ENCODE data around the gene RNF6.
"Not testable (repeated sequence)": the region's sequence is repeated elsewhere in the genome, so short reads cannot be mapped to it uniquely, and the experiment has no call there.

The RNF6 gene

DNA sequence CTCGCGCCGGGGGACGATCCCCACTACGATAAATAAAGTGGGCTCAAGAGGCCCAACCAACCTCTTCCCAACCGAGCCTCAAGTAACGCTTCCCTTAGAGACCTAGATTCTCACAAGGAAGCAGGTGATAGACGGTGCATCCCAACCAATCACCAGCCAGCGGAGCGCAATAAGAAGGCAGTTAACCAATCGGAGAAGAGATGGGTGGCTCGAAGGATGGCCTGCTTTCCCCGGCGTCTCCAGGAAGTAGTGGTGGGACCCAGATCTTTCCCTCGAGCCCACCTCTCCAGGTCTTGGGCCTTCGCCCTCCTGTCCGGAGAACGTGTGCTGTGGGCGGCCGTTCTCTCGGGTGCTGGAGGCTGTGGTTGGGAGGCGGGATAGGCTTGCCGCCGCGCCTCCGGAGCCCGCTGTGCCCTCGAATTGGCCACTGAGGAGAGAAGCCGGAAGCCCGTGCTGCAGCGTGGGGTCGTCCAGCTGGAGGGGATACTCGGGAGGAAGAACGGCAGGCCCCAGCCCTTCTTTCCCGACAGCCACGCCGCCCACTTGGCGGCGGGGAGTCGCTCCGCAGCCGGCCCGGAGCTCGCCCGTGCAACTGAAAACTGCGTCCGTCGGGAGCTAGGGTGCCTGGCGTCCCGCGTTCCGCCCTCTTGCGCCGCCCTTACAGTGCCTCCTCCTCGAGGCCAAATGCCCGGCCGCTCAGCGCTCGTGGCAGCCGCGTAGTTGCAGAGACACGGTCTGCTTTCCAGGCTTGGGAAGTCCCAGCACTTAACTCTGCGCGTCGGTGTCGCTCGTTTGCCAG lies at the start of gene RNF6:
TSS of gene RNF6 (minus strand) at position 594 of the 799 bp plus-strand sequence. CDS start 2,665 bp downstream, outside the sequence.
- DNase-seq (ENCODE audit: low spot score) = peak; percentile 95

GRCh38 chr13:26270707-26271106 lies 48.6 kb upstream of the RNF6 start:
- DNase-seq (ENCODE audit: low spot score) = no peak

DNA sequence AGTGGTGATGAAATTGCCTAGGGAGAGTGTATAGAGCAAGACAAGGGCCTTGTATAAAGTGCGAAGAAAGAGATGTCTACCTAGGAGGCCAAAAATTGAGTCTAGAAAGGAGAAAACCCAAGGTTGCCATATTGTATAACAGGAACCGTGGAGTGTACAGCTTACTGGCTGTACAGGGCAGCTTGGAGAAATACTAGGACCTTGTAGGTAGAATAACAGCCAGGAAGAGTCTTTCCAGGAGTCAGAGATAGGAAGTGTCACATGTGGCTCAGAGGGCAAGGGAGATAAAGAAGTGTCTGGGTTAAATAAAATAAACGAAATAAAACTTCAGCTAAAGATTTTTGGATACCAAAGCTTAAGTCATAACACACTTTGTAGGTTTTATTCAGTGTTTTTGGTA lies 44.2 kb upstream of the RNF6 start:
- DNase-seq (ENCODE audit: low spot score) = no peak

- no peak for DNase-seq (ENCODE audit: low spot score)
Observed at GRCh38 chr13:26262156-26262555, 40.0 kb upstream of the RNF6 start.

DNA sequence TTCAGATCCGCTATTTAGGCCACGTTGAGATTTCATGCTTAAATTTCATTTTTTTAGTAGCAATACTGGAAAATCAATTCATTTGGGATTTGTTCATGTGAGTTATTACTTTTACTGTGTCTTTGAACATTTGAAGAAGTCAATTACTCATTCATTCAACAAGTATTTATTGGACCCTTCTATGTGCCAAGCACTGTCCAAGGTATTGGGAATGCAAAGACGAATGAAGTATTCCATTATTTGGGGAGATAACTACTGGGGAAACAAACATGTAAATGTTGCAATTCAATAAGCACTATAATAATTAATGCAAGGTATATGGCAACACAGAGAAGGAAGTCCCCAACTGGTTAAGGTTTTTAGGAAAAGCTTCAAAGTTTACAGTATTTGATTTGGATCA lies 37.5 kb upstream of the RNF6 start:
- DNase-seq (ENCODE audit: low spot score) = no peak

- DNase-seq (ENCODE audit: low spot score) = no peak
Observed at GRCh38 chr13:26257049-26257448, 34.9 kb upstream of the RNF6 start.

DNA sequence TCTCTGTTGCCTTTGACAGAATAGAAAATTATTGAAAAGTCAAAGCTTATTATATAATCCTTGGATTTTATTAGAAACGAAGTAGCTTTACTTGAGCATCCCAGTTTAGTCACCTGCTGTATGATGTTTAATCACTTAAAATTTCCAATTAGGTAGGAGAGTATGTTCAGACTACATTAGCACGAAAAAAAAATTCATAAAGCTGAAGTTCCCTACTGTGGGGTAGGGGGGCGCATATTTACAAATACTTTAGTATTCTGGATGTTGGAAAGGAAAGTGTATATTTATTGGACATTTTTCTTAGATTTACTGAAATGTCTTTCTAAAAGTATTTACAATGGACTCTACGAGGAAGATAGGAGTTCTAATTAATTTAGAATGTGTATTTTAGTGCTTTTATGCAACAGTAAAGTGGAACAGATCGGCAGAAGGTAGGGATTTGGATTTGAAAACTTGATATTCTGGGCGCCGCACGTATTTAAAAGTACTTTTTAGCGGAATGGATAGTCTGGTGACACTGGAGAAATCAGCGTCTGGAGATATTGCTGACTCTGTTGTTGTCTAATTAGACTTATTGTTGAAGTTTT lies 33.7 kb upstream of the RNF6 start:
- peak; percentile 22 for DNase-seq (ENCODE audit: low spot score)

GRCh38 chr13:26255115-26255514 lies 33.0 kb upstream of the RNF6 start:
- DNase-seq (ENCODE audit: low spot score) = no peak

DNA sequence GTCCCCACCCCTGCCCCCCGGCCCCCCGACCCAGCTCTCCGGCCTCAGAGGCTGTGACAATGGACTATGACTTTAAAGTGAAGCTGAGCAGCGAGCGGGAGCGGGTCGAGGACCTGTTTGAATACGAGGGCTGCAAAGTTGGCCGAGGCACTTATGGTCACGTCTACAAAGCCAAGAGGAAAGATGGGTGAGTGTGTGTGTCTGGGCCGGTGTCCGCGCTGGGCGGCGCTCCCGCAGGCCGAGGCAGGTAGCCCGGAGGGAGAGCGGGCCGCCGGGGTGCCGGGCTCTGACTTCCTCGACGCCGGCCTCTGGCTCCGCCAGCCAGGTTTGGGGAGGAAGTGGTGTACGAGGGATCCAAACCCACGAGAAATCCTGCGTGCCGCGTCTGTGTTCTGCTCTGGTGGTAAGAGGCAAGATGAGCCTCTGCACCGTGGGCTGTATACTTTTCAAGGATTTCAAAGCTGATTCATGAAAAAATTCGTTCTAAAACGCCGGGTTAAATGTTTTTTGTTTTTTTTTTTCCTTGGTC lies 32.5 kb upstream of the RNF6 start:
- peak; percentile 49 for DNase-seq (ENCODE audit: low spot score)

DNA sequence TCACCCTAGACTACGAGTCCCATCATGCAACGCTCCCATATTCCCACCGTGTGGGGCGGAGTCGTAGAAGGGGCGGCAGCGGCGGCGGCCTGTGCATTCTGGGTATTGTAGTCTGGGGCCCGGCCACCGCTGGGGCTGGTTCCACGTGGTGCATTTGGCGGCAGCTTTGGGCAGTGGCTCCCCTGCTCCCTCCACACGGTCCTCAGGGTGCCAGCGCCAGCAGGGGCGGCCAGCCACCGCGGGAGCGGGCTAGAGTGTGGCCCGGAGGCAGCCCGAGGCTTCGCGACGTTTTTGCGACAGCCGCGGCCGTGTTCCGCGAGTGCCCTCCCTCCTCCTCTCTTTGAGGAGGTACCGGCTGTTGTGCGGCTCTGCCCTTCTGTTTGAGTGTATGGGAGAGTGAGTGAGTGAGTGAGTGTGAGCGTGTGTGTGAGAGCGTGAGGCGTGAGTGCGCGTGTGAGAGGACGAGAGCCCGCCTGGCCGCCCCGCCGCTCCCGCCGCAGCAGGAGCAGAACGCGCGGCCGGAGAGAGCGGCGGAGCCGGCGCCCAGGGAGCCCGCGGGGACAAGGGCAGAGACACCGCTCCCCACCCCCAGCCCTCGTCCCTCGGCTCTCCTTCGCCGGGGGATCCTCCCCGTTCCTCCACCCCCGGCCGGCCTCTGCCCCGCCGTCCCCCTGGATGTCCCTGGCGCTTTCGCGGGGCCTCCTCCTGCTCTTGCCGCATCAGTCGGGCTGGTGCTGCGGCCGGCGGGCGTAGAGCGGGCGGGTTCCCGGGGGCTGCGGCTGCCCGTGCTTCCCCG lies 31.9 kb upstream of the RNF6 start, which contains the start of gene CDK8:
TSS of gene CDK8 (plus strand) at position 343 of the 796 bp plus-strand sequence. CDS start 513 bp downstream, outside the sequence.
- DNase-seq (ENCODE audit: low spot score) = peak; percentile 86

GRCh38 chr13:26253262-26253786 lies 31.2 kb upstream of the RNF6 start:
- no peak for DNase-seq (ENCODE audit: low spot score)

GRCh38 chr13:26252006-26252405 lies 29.9 kb upstream of the RNF6 start:
- not testable (repeated sequence) for DNase-seq (ENCODE audit: low spot score)

DNA sequence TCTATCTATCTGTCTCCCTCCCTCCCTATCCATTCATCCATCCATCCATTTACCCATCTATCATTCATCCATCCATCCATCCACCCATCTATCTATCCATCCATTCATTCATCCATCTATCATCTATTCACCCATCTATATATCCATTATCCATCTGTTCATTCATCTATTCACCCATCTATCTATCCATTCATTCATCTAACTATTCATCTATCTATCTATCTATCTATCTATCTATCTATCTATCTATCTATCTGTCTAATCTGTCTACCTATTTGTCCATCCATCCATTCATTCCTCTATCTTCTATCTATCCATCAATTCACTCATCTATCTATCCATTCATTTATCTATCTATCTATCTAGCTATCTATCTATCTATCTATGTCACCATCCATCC lies 27.4 kb upstream of the RNF6 start:
- no peak for DNase-seq (ENCODE audit: low spot score)

- no peak for DNase-seq (ENCODE audit: low spot score)
Observed at GRCh38 chr13:26247608-26248007, 25.5 kb upstream of the RNF6 start.

GRCh38 chr13:26247011-26247410 lies 24.9 kb upstream of the RNF6 start:
- no peak for DNase-seq (ENCODE audit: low spot score)

- no peak for DNase-seq (ENCODE audit: low spot score)
Observed at GRCh38 chr13:26246154-26246553, 24.0 kb upstream of the RNF6 start.

- no peak for DNase-seq (ENCODE audit: low spot score)
Observed at GRCh38 chr13:26236296-26236695, 14.2 kb upstream of the RNF6 start.

DNA sequence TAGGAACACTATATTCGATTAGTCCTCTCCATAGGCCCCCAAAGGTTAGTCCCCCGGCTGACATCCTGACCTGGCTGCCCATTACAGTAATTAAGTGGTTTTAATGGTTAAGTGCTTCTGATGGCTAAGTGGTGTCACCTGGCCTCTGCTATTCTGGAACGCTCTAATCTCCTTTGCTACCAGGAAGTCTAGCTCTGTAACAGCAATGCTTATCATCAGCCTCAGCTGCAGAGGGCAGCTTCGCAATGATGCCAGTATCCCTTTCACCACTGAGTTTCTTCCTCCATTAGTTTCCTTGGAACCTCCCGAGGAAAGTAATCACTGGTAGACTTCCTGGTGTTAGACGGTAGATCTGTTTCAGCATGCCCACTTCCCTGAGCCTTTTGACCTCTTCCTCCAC lies 8.6 kb upstream of the RNF6 start:
- DNase-seq (ENCODE audit: low spot score) = no peak

DNA sequence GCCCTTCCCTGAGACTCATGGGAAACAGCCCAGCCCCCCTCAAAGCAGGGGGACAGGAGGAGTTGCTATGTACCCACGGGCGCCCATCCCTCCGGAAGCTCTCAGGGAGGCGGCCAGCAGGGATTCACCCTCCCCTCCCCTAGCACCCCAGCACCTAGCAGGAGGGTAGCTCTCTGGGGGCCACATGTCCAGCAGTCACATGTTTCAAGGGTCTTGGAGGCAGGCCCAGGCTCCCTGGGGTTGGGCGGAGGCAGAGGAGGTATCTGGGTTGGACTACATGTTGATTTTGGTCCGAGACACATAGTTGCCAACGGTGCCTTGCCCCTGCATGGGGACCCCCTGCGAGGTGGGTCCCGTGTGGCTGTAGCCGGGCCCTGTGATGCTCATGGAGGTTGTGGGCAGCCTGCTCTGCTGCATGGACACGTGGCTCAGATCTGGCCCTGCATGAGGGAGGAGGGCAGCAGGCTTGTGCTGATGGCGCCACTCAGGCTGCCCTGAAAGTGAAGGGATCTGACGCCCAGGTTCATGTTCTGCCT lies 7.0 kb upstream of the RNF6 start:
- no peak for DNase-seq (ENCODE audit: low spot score)

GRCh38 chr13:26228096-26228495 lies 6.0 kb upstream of the RNF6 start:
- DNase-seq (ENCODE audit: low spot score) = no peak

- no peak for DNase-seq (ENCODE audit: low spot score)
Observed at GRCh38 chr13:26227166-26227971, 5.3 kb upstream of the RNF6 start.
